Psoas muscle (tissue), 8 donors: Measurements from ENCODE around the gene CYRIA. TPM values are rescaled to one million over a fixed set of nuclear protein-coding genes. Genes with fewer than 3 reads are reported as not detected.

ENCODE experiments used
- ATAC-seq, 4 donors: fragments of 200-7000 bp; cut with Tn5 transposase; one replicate each; pipeline ENCODE4 v1.9.1; 2020; ENCODE audit warnings: moderate library complexity in 3 of 4, mild to moderate bottlenecking in 2 of 4
- DNase-seq, 2 donors: peaks; one replicate each; pipeline ENCODE4 v3.0.0-alpha.2; 2020
- H3K27ac ChIP-seq: fragments of 200-600 bp; one replicate; pipeline ENCODE4 v1.8.0; 2022
- H3K27me3 ChIP-seq, 3 donors: fragments of 200-600 bp in 1 of 3; one replicate each; pipeline versions ENCODE4 v1.6.1 to v1.8.0; 2013 to 2022; ENCODE audit warnings: low read length in 2 of 3, mild to moderate bottlenecking in 2 of 3, moderate library complexity in 1 of 3; ENCODE audit not compliant: insufficient read depth in 3 of 3
- H3K36me3 ChIP-seq, 2 donors: fragments of 200-600 bp in 1 of 2; one replicate each; pipeline versions ENCODE4 v1.6.1 to v1.8.0; 2013 to 2022; ENCODE audit warnings: low read depth in 1 of 2, mild to moderate bottlenecking in 1 of 2, moderate library complexity in 1 of 2; ENCODE audit not compliant: insufficient read depth in 1 of 2
- H3K4me1 ChIP-seq: fragments of 200-600 bp; one replicate; pipeline ENCODE4 v1.8.0; 2022
- H3K4me3 ChIP-seq: fragments of 200-600 bp; one replicate; pipeline ENCODE4 v1.8.0; 2022; ENCODE audit warnings: mild to moderate bottlenecking
- H3K9me3 ChIP-seq: fragments of 200-600 bp; one replicate; pipeline ENCODE4 v1.8.0; 2022
- CTCF ChIP-seq: fragments of 200-600 bp; IDR thresholded peaks from one replicate; pipeline ENCODE4 v1.8.0; 2022; ENCODE audit warnings: antibody characterized with exemption
- WGBS, 3 donors: extraction: QIAGEN DNeasy Blood & Tissue Kit; methylation state at CpG; one replicate each; pipeline versions ENCODE4 v1.1.6 to v1.1.7; 2013; 5-methylcytosine and 5-hydroxymethylcytosine counted together
- intact Hi-C, 2 donors: fragments of 100-400 bp; cut with DNase I; formaldehyde crosslinking; loops; one replicate each; pipeline versions ENCODE4 v1.11.0 to v1.14.2; 2022
- polyA plus RNA-seq, 3 donors: library from polyadenylated mRNA; stranded (reverse); fragments of 200-250 nt; gene quantifications; one replicate each; pipeline ENCODE4 v1.2.3, GENCODE V29; 2013
- total RNA-seq, 4 donors: library from RNA; stranded (reverse); fragmentation: NEBNext Ultra II Directional in 2 of 4; extraction: Animal tissue kit (Norgen Biotek cat#: 25700) in 2 of 4; gene quantifications; one replicate each; pipeline versions ENCODE4 v1.2.1 to v1.2.4, GENCODE V29; 2021 to 2023
- donor health status: healthy with polysubstance abuse.
- donor health status: DM: no; HTN: no; CAD: no; lungs with moderate emphysema.
- donor health status: Bipolar disorder and iron deficiency.
- donor health status: healthy.
- donor health status: DM: yes; HTN: yes; CAD: no.
- donor health status: DM: no; HTN: no; CAD: no.
- donor health status: DM: no; HTN: no; CAD: no.
- donor health status: DM: yes; HTN: yes; CAD: no.

Gene CYRIA
- total and polyA plus RNA-seq, 7 donors: 3.8 to 16.8 (median 9.5) TPM

DNA sequence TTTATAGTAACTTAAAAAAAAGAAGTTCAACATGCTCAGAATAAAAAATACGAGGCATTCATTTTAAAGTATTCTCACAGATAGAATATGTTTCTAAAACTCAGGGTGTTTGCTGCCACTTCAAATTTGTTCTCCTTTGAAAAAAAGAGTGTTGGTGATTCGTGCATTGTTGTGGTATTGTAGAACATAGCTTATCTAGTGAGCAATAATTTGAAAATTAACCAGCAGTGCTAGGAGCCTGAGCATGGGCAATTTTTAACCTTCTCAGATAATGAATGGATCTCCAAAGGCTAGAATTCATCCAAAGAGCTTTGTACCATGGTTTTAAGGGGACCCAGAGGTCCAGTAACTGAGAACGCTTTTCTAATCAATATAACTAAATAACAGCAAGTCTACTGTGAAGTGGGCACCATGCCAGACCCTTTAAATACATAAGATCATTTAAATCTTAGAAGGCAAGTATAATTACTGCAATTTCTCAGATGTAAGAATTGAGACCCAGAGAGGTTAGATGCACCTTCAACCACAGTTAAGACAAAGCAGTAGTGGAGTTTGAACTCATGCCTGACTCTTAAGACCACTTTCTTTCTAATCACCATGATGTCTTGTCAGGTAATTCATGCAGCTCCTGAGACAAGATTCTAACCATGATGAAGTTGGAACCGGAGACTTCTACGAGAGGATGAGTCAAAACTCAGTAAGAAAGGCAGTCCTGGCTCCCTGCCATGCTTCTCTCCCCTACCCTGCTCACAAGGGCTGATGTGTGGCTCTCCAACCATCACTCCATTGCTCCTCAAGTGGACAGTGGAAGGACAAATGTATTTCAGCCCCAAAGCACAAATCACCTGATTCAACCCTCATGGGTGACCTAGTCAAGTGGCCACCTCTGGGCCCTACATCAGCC lies 3.4 kb downstream of the CYRIA start:
- Histone ChIP-seq H3K36me3 (no peaks in the 10 kb centered on the region), H3K4me3 (no peak overlapping the region), H3K27ac (no peak overlapping the region), H3K27me3 (no peaks in the 10 kb centered on the region), H3K9me3 (no peaks in the 10 kb centered on the region), H3K4me1 (peaks cover 65% of the 10 kb centered on the region)
- intact Hi-C loops: loop anchor here in 1 of 2 donors (5.0 kb wide), 1 partner anchor 45 kb away; no protein-coding TSS in a partner anchor
- DNase-seq: peak; percentile 62 to 79
- peak; percentile 19 to 29 (median 23) for ATAC-seq
- WGBS, 3 donors: 73 to 87% (median 75%) methylated on average over 5 of the region's 5 CpGs
- no peak for TF ChIP-seq CTCF

DNA sequence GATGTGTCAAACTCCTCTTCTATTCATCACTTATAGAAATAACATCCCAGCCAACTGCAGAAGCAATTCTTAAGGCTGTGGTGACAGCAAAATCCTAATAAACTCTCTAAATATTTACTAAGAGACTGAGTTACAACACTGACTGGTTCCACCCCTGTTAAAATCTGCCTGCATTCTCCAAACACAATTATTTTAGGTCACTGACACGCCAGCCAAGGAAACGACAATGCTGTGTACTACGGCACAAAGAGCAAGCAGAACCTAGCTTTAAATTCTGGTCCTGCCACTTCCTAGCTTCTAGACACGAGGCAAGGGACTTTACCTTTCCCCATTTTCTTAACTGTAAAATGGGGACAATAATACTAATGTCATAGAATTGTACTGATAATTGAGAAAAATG lies 4.1 kb downstream of the CYRIA start:
- DNase-seq (no peak), ATAC-seq (no peak)
- Histone ChIP-seq H3K4me1 (peaks cover 71% of the 10 kb centered on the region), H3K9me3 (no peaks in the 10 kb centered on the region), H3K4me3 (no peak overlapping the region), H3K27me3 (no peaks in the 10 kb centered on the region), H3K27ac (no peak overlapping the region), H3K36me3 (no peaks in the 10 kb centered on the region)
- TF ChIP-seq CTCF: no peak
- intact Hi-C loops: loop anchor here in 1 of 2 donors (5.0 kb wide), 1 partner anchor 44 kb away; no protein-coding TSS in a partner anchor
- WGBS, 3 donors: 45 to 64% (median 48%) methylated on average over 4 of the region's 4 CpGs

GRCh38 chr2:16660556-16660955 lies 5.1 kb downstream of the CYRIA start:
- intact Hi-C loops: loop anchor here in 1 of 2 donors (5.0 kb wide), 1 partner anchor 43 kb away; no protein-coding TSS in a partner anchor
- TF ChIP-seq CTCF: no peak
- Histone ChIP-seq H3K4me3 (no peak overlapping the region), H3K27me3 (no peaks in the 10 kb centered on the region), H3K27ac (peak overlapping the region; percentile 39), H3K36me3 (no peaks in the 10 kb centered on the region), H3K4me1 (peaks cover 75% of the 10 kb centered on the region), H3K9me3 (no peaks in the 10 kb centered on the region)
- DNase-seq (no peak), ATAC-seq (no peak)
- 46 to 61% (median 46%) methylated on average over 4 of the region's 4 CpGs for WGBS, 3 donors

DNA sequence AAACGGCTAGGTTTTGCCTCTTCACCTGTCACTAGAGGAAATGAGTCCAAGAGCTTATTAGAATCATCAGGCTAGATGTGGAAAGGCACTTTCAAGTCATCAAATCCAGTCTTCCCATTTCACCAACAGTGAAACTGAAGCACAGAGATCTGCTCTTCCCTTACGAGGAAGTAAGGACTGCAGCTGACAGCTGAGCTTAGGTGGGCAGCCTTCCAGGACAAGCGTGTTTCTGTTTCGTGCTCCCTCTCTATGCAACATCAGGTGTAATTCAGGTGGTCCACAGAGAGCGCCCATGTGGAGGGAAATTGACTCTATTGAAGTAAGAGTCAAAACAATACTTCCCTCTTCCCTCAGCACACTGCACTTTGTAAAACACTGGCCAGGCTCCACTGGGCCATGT lies 5.5 kb downstream of the CYRIA start:
- no peak for ATAC-seq
- H3K4me1 ChIP-seq: peaks cover 79% of the 10 kb centered on the region
- no peak for DNase-seq
- H3K27ac ChIP-seq: peak overlapping the region; percentile 39
- no peaks in the 10 kb centered on the region for H3K36me3 ChIP-seq
- H3K27me3 ChIP-seq: no peaks in the 10 kb centered on the region
- no peak for TF ChIP-seq CTCF
- H3K4me3 ChIP-seq: no peak overlapping the region
- intact Hi-C loops: loop anchor here in 1 of 2 donors (5.0 kb wide), 1 partner anchor 43 kb away; no protein-coding TSS in a partner anchor
- H3K9me3 ChIP-seq: no peaks in the 10 kb centered on the region
- 21 to 38% (median 23%) methylated on average over 5 of the region's 5 CpGs for WGBS, 3 donors
